ENCODE measurements around the gene TAF6L.
"Not testable (repeated sequence)": the region's sequence is repeated elsewhere in the genome, so short reads cannot be mapped to it uniquely, and the experiment has no call there.

The TAF6L gene

DNA sequence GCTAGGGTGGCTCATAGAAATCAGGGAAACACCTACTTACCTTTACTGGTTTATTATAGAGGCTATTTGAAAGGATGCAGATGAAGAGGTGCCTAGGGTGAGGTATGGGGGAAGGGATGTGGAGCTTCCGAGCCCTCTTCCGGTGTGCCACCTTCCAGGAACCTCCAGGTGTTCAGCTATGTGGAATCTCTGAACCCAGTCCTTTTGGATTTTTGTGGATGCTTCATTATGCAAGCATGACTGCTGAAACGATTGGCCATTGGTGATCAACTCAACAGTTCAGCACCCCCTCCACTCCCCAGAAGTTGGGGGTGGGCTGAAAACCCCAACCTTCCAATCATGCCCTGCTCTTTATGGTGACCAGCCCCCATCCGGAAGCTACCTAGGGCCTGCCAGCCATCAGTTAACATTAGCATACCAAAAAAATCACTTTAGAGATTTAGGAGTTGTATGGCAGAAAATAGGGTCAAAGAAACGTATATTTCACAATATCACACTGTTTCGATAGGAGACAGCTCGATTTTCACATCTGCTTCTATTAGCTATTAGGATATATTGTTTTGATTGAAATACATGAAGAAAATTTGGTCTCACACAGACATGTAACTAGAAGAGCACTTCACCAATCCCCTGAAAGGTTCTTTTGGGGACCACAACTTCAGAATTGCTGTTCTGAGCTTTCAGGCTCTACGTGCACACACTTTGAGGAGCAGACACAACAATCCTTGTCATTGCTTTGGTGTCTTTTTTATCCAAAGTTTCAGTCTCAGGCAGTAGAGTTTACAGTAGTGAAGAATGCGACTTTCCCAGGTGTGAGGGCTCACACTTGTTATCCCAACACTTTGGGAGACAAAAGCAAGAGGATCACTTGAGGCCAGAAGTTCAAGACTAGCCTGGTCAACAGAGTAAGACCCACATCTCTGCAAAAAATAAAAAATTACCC, 13.1 kb upstream of the TAF6L start:
- DNase-seq = no peak

DNA sequence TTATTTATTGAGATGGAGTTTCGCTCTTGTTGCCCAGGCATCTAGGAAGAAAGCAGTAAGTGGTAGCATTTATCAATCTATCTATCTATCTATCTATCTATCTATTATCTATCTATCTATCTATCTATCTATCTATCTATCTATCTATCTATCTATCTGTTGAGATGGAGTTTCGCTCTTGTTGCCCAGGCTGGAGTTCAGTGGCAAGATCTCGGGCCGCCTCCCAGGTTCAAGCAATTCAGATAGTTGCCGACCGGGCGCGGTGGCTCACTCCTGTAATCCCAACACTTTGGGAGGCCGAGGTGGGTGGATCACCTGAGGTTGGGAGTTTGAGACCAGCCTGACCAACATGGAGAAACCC, 10.3 kb upstream of the TAF6L start:
- not testable (repeated sequence) for DNase-seq

DNA sequence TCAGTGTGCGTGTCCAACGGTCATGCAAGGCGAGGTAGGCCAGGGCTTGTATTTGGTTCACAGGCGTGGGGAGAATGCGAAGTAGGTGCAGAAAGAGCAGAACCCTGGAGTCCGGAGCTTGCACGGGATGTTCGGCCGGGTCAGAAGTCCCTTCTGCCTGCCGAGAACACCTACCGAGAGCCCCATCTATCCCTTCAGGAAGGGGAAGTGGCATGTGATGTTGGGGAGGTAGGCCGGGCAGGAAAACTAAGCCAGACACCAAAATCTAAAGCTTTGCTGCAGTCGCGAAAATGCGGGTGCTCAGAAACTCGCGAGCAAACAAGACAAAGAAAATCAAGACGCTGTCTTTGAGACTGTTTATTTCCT, 435 bp upstream of the TAF6L start:
- no peak for DNase-seq

DNA sequence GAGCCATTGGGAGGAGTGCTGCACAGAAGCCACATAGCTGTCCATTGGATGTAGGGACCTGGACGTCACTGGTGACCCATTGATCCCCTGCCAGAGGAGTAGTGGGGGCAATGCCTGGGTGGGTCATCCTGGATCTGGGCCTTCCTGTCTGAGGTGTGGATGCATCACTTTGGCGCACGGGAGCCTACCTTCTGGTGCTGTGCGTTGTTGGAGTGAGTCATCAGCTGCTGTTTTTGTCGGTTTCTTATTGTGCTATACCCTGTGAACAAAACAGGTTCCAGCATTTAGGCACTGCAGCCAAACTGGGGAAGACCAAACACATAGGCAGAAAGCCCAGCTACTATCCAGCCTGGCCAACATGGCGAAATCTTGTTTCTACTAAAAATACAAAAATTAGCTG, 3.2 kb downstream of the TAF6L start:
- DNase-seq = no peak

DNA sequence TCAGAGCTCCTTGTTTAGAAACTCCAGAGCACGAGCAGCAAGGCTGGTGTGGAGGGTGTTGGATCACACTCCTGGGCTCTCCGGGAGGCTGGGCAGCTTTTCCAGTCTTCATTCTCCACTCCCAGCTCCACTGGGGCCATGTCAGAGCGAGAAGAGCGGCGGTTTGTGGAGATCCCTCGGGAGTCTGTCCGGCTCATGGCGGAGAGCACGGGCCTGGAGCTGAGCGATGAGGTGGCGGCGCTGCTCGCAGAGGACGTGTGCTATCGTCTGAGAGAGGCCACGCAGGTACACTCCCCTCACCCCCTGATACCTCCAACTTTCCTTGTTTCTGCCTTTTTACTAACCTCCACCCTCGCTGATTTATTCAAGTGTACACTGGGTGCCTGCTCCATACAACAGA, 4.5 kb downstream of the TAF6L start:
- DNase-seq = no peak

DNA sequence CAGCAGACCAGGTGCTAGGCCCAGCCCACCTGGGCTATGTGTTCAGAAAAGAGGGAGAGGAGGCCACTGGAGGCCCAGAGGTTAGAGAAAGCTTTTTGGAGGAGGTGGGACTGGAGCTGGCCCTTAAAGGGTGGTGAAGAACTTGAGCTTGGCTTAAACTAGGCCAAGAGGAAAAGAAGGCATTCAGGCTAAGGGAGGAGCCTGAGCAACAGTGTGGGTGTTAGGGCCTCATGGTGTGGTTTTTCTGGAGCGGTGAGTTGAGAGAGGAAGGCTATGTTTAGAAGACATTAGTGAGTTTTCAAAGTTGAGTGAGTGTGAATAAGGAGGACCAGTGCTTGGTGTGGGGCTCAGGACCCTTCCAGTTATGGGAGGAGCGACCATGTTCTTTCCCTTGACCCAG, 6.2 kb downstream of the TAF6L start:
- no peak for DNase-seq

DNA sequence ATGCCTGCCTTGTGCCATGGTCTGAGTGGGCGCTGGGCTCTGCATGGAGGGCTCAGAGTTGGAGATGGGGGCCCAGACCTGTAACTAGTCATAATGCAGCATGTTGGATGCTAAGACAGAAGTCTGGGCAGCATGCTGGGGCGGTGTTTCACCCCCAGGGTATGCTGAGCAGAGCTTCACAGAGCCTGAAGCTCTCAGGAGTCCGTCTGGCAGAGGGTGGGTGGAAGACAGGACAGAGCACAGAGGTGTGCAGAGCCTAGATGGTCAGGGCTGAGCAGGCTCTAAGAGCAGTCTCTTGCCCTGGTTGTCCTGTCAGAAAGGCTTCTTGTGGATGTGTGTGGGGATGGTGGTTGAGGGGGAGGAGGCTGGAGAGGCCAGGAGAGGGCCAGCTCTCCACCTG, 7.2 kb downstream of the TAF6L start:
- no peak for DNase-seq

DNA sequence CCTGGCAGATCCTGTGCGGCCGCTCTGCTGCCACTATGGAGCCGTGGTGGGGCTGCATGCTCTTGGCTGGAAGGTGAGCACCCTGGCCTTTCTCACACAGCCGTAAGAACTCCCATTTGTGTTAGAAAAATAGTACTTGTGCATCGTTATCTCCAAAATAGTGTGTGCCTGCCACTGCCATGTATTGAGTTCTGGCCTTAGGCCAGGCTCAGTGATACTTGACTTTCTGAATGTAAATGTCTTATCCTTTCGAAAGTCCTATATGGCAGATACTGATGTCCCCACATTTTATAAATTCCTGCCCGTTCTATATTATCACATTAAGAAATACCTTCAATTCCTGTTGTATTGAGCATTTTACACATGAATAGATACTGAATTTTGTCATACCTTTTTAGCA, 11.6 kb downstream of the TAF6L start:
- DNase-seq = no peak

DNA sequence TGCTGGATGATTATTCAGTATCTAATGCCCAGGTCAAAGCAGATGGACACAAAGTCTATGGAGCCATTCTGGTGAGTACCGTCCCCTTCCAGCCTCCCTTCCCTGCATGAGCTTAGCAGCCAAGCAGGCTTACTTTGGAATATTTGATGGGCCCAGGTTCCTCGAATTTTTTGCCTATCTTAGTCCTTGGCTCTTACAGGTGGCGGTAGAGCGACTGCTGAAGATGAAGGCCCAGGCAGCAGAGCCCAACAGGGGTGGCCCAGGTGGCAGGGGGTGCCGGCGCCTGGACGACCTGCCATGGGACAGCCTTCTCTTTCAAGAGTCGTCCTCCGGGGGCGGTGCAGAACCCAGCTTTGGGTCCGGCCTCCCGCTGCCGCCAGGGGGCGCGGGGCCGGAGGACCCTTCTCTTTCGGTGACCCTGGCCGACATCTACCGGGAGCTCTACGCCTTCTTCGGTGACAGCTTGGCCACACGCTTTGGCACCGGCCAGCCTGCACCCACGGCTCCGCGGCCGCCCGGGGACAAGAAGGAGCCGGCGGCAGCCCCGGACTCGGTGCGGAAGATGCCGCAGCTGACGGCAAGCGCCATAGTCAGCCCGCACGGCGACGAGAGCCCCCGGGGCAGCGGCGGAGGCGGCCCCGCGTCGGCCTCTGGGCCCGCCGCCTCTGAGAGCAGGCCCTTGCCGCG, 15.3 kb downstream of the TAF6L start:
- peak; percentile 82 for DNase-seq

DNA sequence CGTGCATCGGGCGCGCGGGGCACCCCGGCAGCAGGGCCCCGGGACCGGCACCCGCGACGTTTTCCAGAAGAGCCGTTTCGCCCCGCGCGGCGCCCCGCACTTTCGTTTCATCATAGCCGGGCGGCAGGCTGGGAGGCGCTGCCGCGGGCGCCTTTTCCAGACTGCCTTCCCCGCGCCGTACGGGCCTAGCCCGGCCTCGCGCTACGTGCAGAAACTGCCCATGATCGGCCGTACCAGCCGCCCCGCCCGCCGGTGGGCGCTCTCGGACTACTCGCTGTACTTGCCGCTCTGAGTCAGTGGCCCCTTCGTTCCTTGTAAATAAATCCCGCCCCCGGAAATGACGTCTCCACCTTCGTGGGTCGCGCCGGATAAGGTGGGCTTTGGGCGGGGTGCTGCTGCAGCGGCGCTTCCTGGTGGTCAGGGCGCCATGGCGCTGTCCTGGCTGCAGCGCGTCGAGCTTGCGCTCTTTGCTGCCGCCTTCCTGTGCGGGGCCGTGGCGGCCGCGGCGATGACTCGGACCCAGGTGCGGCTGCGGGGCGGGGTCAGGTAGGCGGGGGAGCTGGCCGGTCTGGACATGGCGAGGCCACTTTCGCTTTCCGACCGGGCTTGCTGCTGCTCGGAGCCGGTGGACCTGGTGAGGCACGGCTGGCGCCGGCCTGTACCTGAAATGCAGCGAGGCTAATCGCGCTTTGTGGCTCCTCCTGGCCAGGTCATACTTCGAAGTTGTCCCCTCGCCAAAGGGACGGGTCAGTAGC, 16.0 kb downstream of the TAF6L start, which contains the start of gene TMEM179B:
Gene TMEM179B (plus strand): TSS at position 398 of the 755 bp plus-strand sequence. CDS start 30 bp downstream, at position 428.
- DNase-seq = peak; percentile 99

DNA sequence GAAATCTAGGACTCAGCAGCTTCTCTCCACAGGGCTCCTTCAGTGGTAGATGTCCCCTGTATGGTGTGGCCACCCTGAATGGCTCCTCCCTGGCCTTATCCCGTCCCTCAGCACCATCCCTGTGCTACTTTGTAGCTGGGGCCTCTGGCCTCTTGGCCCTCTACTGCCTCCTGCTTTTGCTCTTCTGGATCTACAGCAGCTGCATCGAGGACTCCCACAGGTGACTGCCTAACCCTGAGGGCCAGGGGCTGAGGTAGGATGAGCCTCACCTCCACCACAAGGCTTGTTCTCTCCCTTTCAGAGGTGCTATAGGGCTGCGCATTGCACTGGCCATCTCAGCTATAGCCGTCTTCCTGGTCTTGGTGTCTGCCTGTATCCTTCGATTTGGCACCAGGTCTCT, 17.8 kb downstream of the TAF6L start:
- no peak for DNase-seq

DNA sequence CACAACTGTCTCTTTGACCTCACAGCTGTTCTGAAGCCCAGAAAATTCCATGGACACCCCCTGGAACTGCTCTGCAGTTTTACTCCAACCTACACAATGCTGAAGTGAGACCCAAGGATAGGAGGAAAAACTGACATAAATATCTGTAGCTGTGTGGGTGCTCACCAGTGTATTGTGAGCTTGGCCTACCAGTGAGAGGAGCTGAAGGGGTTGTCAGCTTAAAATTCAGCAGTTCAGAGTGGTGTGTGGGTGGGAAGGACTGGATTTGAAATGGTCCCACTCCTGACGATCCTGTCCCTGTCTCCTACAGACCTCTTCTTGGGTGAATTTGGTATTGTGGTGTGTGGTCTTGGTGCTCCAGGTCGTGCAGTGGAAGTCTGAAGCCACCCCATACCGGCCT, 18.4 kb downstream of the TAF6L start:
- DNase-seq = no peak

DNA sequence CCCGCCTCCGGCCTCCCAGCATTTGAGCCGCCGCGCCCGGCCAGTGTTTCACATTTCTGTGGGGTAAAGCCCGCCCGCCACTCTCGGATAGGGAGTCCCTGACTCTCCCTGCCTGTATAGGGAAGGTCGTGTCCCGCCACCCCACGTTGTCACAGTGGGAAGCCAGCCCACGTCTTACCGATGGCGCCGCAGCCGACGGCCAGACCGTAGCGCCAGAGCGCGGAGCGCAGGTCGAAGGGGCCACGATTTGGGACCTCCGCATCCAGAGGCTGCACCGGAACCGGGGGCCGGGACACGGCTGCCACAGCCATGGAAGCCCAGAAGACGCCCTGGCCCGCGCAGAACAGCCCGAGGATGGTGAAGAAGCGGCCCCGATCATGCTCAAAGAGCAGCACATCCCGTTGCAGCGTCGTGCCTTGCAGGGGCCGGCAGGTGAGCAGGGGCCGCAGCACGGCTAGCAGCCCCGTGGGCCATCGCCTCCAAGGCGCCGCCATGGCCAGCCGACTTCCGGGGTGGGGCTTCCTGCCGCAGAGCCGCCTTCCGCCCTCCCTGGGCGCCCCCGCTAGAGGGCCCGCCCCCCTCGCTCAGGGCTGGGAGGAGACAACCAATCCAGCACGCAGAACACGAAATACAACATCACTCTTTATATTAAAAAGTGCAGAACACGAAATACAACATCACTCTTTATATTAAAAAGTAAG, 20.5 kb downstream of the TAF6L start, which contains the start of gene TMEM223:
Gene TMEM223 (minus strand): TSS at position 506 of the 701 bp plus-strand sequence. CDS start 12 bp downstream, at position 494.
- peak; percentile 73 for DNase-seq

DNA sequence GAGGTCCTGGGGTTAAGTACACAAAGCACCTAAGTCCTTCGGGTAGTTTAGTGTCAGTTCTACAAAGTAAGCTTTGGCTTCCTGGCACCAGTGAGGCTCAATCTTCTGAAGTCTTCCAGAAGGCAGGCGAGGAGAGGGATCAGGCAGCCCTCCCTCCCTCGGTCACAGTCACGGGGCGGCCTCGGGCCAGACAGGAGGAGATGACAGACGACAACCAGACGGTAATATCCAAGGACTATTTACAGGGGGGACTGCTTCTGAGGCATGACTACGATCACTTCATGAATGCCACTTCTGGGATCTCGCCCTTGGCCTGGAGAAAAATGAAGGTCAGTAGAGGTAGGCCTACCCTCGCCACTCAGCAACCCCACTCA, 21.0 kb downstream of the TAF6L start:
- DNase-seq = no peak

DNA sequence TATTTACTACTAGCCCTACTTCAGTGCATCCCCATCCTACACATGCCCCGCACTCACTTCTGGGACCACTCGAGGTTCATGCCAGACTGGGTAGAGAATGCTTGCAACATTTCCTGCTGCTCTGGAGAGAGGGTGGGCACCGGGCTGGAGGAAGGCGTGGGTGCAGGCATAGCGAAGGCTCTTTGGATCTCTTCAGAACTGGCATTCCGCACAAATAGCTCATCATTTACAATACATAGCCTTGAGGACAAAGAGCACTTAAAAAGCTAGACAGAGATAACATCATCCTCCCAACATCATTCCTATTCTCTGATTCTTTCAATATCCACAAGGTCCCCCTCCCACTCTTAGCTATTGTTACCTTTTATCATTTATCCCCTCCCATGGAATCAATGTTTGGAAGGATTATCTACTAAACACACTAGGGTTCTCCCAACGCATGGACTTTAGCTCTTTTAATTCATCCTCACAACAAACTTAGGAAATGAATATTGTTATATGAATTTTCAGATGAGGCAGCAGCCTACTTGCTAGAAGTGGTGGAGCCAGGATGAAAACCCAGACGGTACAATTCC, 23.1 kb downstream of the TAF6L start:
- DNase-seq = no peak

DNA sequence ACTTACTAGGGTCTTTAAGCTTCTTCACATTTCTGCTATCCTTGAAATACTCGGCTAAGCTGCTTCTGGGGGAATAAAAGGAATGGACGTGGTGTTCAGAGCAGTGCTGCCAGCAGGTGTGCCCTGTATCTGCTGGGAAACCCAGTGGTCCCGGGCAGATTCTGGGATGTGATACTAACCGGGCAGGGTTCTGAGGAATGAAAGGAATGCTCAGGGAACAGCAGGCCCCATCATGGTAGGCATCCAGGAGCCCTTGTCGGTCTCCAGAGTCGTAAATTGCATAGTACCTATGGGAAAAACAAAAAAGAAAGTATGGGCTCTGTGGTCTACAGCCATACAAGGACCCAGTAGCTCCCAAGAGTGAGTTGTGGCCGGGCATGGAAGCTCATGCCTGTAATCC, 25.1 kb downstream of the TAF6L start:
- no peak for DNase-seq

DNA sequence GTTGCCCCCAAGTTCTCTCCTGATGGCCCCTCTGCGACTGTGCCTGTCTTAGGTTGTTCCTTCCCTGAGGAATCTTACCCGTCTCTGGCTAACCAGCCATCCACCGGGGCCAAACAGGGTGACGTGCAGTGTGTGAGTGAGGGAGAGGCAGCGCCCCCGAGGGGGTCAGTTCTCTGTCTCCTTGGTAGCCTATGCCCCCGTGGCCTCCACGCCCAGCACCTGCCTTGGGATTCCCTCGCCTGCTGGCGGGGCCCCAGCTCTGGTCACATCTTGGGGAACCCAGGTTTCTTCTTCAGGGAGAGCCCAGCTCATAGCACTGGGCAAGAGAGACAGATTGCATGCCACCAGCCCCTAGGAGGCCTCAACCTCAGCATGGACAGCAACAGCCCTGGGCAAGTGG, 28.3 kb downstream of the TAF6L start:
- no peak for DNase-seq

DNA sequence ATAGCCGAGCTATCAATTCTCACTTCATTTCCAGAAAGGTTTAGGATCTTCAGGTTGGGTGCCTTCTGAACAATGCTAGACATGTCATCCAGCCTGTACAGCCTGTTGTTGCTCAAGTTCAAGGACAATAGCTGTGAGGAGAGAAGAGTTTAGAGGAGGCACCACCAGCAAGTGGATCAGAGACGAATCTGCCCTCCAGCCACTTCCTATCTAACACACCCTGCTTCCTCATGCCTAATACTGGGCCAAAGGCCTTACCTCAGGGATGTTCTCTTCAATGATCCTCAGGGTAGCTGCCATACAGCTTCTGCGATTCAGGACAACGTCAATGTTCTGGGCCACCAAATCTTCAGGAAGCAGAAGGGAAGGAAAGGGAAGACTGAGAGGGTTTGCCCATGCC, 29.9 kb downstream of the TAF6L start:
- DNase-seq = no peak

DNA sequence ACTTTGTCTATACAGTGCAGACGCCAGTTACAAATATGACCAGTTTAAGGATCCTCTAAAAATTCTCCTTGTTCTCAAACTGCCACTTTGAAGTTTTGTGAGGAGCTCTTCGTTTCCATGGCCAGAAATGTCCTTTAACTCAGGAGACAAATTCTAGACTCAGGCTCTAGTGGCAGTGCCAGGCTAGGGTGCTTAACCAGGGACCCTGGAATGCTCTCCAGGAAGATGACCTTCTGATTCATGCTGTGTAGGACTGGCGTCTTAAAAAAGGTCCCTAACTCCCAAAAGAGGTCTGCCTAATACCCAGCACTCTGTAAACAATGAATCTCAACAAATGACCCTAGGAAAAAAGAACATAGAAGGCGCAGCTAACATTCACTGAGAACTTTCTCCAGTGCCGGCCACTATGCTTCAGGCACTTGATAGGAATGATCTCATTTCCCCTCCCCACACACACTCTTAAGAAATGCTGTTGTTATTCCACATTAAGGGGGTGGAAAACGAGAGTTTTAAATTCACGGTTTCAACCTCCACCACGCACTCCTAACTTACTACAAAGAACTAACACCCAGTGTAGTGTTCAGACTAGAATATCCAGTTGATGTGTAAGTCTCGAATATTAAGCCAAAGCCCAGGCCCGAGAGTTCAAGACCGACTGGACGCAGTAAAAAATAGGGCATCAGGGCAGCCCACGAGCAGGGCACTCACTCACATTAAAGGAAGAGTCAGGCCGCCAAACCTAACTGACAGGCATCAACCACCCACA, 33.3 kb downstream of the TAF6L start:
- peak; percentile 6 for DNase-seq

DNA sequence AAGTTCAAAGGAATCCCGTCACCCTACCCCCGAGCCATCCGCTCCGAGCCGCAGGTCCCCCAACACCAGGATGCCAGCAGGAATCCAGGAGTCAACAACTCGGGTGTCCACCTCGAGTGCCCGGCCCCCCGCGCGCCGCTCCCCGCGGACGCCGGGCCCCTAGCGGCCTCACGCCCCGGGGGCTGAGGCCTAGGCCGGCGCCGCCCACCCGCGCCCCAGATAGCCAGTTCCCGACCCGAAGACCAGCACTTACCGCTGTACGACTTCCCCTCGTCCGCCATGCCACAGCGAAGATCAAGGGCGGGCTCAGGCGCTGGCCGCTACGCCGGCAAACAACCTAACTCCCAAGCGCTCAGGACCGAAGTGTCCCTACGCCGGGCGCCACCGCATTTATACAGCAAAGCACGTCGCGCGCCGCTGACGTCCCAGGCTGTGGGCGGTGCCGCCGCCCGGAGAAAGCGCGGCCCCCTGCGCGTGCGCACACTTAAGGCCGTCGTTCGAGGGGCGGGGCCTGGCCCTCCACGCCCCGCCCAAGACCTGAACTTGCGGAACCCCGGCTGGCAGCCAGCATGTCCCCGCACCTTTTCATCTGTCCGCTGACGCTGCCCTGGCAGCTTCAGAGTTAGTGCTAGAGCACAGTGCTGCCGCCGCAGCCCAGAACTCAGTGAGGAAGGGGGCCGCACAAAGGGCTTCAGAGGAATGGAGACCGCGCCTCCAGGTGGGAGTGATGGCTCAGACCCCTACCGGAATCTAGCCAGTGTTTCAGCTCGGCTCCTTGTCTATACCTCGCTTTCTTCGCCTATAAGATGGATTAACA, 34.1 kb downstream of the TAF6L start, which contains the start of gene NXF1:
Gene NXF1 (minus strand): TSS at position 365 of the 817 bp plus-strand sequence. CDS start 84 bp downstream, at position 281.
- DNase-seq = peak; percentile 92

Measured in NCI-H2171 (cell line).